Kidney (tissue), 14 donors: ENCODE data around the gene UBE2U. TPM values are rescaled to one million over a fixed set of nuclear protein-coding genes. Genes with fewer than 3 reads are reported as not detected.
"Not testable (repeated sequence)": the region's sequence is repeated elsewhere in the genome, so short reads cannot be mapped to it uniquely, and the experiment has no call there.

Experiments
- DNase-seq, 5 donors: peaks; one replicate each; pipeline ENCODE4 v3.0.0-alpha.2; 2013 to 2020
- FAIRE-seq: peaks from 2 replicates; lab custom pipeline; 2012; peaks lifted over from hg19 to GRCh38; lab: Jason Lieb, UNC
- H3K27ac ChIP-seq, 2 donors: one replicate each; pipeline ENCODE4 v1.7.0; 2013; ENCODE audit warnings: low read depth in 2 of 2, low read length in 2 of 2, inconsistent platforms in 1 of 2
- H3K27me3 ChIP-seq: one replicate; pipeline ENCODE4 v1.7.1; 2013; ENCODE audit warnings: low read length, inconsistent platforms; ENCODE audit not compliant: control insufficient read depth, insufficient read depth
- H3K36me3 ChIP-seq, 3 donors: one replicate each; pipeline versions ENCODE4 v1.7.0 to v1.7.1; 2013; ENCODE audit warnings: low read length in 3 of 3, control low read depth in 1 of 3, inconsistent platforms in 1 of 3; ENCODE audit not compliant: insufficient read depth in 3 of 3, control insufficient read depth in 2 of 3
- H3K4me1 ChIP-seq, 3 donors: one replicate each; pipeline versions ENCODE4 v1.7.0 to v1.7.1; 2013; ENCODE audit warnings: low read length in 3 of 3, inconsistent platforms in 1 of 3, low read depth in 1 of 3; ENCODE audit not compliant: control insufficient read depth in 2 of 3, insufficient read depth in 2 of 3
- H3K4me3 ChIP-seq, 3 donors: one replicate each; pipeline versions ENCODE4 v1.7.0 to v1.8.1; 2013; ENCODE audit warnings: low read length in 3 of 3, control low read depth in 1 of 3, inconsistent platforms in 1 of 3
- H3K9ac ChIP-seq, 3 donors: one replicate each; pipeline versions ENCODE4 v1.7.0 to v1.7.1; 2013; ENCODE audit warnings: low read length in 3 of 3, control low read depth in 1 of 3, inconsistent platforms in 1 of 3
- H3K9me3 ChIP-seq, 3 donors: one replicate each; pipeline versions ENCODE4 v1.7.0 to v1.7.1; 2013; ENCODE audit warnings: low read length in 3 of 3, control low read depth in 1 of 3, inconsistent platforms in 1 of 3; ENCODE audit not compliant: control insufficient read depth in 2 of 3, insufficient read depth in 1 of 3
- CTCF ChIP-seq: IDR thresholded peaks from 3 replicates; pipeline ENCODE4 v1.5.1; 2012; ENCODE audit warnings: mild to moderate bottlenecking, moderate library complexity, borderline replicate concordance; ENCODE audit not compliant: insufficient read depth; ENCODE audit errors: extremely low read depth
- intact Hi-C: fragments of 100-400 bp; cut with DNase I; formaldehyde crosslinking; loops from one replicate; pipeline ENCODE4 v1.11.1; 2022
- polyA plus RNA-seq: library from polyadenylated mRNA; stranded (reverse); fragments of 350-450 nt; fragmentation: Illumina TruSeq; extraction: RNeasy Lipid Tissue Mini Kit (QIAGEN cat#74804); gene quantifications from one replicate; pipeline ENCODE4 v1.2.3, GENCODE V29; 2014; ENCODE audit warnings: low read depth, low replicate concordance; ENCODE audit not compliant: insufficient read depth
- total RNA-seq: library from RNA; stranded (reverse); fragmentation: NEBNext Ultra II Directional; extraction: Animal tissue kit (Norgen Biotek cat#: 25700); gene quantifications from one replicate; pipeline ENCODE4 v1.2.1, GENCODE V29; 2021
- donor health status: control.
- donor health status: control.
- donor health status: control.
- donor health status: control.
- donor health status: control.
- donor health status: DM: yes; HTN: yes; CAD: no.
- donor health status: Normal renal cell carcinoma (clear cell type).

UBE2U gene
- total and polyA plus RNA-seq, 2 donors from 2014 or later, result not detected

GRCh38 chr1:64251971-64252370, 48.5 kb downstream of the UBE2U start:
- no peak overlapping the region for H3K9ac ChIP-seq
- TF ChIP-seq CTCF, result no peak
- H3K9me3 ChIP-seq, result peaks cover 0 to 4% (median 0%) of the 10 kb centered on the region in 3 donors
- H3K27ac ChIP-seq, result no peak overlapping the region
- H3K36me3 ChIP-seq, result no peaks in the 10 kb centered on the region
- intact Hi-C loops, result no loop called here
- FAIRE-seq, result no peak
- DNase-seq, result no peak
- no peaks in the 10 kb centered on the region for H3K27me3 ChIP-seq
- no peak overlapping the region for H3K4me3 ChIP-seq
- no peaks in the 10 kb centered on the region for H3K4me1 ChIP-seq

- DNase-seq, FAIRE-seq, H3K27me3 ChIP-seq, H3K4me1 ChIP-seq, intact Hi-C loops, H3K36me3 ChIP-seq, H3K9me3 ChIP-seq, H3K9ac ChIP-seq, H3K4me3 ChIP-seq, H3K27ac ChIP-seq: not testable (repeated sequence)
Observed at GRCh38 chr1:64257233-64257632, 53.8 kb downstream of the UBE2U start.

- H3K9ac ChIP-seq, FAIRE-seq, H3K27me3 ChIP-seq, H3K4me1 ChIP-seq, H3K36me3 ChIP-seq, intact Hi-C loops, H3K27ac ChIP-seq, H3K9me3 ChIP-seq, H3K4me3 ChIP-seq, DNase-seq: not testable (repeated sequence)
Observed at GRCh38 chr1:64258444-64258843, 55.0 kb downstream of the UBE2U start.

- H3K4me1 ChIP-seq, result no peaks in the 10 kb centered on the region
- H3K4me3 ChIP-seq, result no peak overlapping the region
- H3K9ac ChIP-seq, result no peak overlapping the region
- no peak for FAIRE-seq
- intact Hi-C loops, result loop anchor here (10.0 kb wide), 1 partner anchor 561 kb away; no protein-coding TSS in a partner anchor
- no peaks in the 10 kb centered on the region for H3K27me3 ChIP-seq
- no peak for TF ChIP-seq CTCF
- H3K27ac ChIP-seq, result no peak overlapping the region
- DNase-seq, result no peak
- H3K36me3 ChIP-seq, result no peaks in the 10 kb centered on the region
- H3K9me3 ChIP-seq, result no peaks in the 10 kb centered on the region
Observed at GRCh38 chr1:64263335-64263734, 59.9 kb downstream of the UBE2U start.
